Hepatocyte (in vitro differentiated cells): ENCODE measurements around the gene KRT80.

Experiments
- CTCF ChIP-seq: fragments of 200-600 bp; sonication (generic); IDR thresholded peaks from 2 replicates; pipeline ENCODE4 v1.5.1; 2016; ENCODE audit warnings: antibody characterized with exemption, mild to moderate bottlenecking; ENCODE audit not compliant: poor library complexity
- EZH2 ChIP-seq: fragments of 200-600 bp; sonication (generic); IDR thresholded peaks from 2 replicates; pipeline ENCODE4 v1.6.1; 2016; ENCODE audit warnings: antibody characterized with exemption, mild to moderate bottlenecking, borderline replicate concordance
- EZH2phosphoT487 ChIP-seq: fragments of 200-600 bp; sonication (generic); IDR thresholded peaks from one replicate; pipeline ENCODE4 v1.6.1; 2018; ENCODE audit warnings: antibody characterized with exemption, mild to moderate bottlenecking, low read depth, moderate library complexity; ENCODE audit not compliant: unreplicated experiment, severe bottlenecking

DNA sequence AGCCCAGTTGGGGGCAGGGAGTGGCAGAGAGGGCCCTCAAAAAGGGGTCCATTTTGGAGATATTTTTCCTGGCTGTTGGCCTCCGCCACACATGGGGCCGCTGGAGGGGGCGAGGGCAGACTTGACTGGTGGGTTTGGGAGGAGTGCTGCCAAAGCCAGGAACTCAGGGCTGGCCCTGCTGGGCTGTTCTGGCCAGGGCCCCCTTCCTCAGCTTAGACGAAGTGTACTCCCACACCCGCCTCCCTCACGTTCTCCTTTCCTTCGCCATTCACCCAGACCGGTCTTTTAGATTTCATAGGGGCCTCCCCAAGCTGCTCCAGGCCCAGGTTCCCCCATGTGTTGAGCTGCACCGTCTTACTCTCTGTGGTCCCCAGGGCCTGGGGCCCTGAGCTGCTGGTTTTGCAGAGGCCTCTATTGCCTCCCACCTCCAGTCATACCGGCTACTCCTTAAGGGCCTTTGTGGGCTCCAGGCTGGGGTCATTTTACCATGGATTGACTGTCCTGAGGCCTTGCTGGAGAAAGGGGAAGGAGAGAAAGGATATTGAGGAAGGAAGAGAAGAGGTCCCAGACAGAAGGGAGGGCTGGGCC lies 42.5 kb upstream of the KRT80 start:
- TF ChIP-seq EZH2 (no peak), EZH2phosphoT487 (no peak), CTCF (no peak)
